Activated naive CD4-positive, alpha-beta T cell treated with anti-CD3 and anti-CD28 coated beads, Interleukin-2, amount 10 ng/mL, durations not matched to agents 7 days and 5 days (primary cell): ENCODE measurements around the gene SLC9A2.

ENCODE experiments used
- CTCF ChIA-PET: fragments of 350-600 bp; sonication (Branson Sonifier 250); formaldehyde crosslinking; loops from one replicate; lab custom pipeline; 2021; ENCODE audit warnings: antibody characterized with exemption; lab: Charles Lee
- DNase-seq: peaks from one replicate; pipeline ENCODE4 v3.0.0-alpha.2; 2020
- H3K27ac Mint-ChIP-seq: one replicate; pipeline ENCODE4 v1.8.0; 2021; ENCODE audit warnings: mild to moderate bottlenecking, moderate library complexity, mixed read lengths
- H3K27me3 Mint-ChIP-seq: one replicate; pipeline ENCODE4 v1.8.0; 2021; ENCODE audit warnings: mild to moderate bottlenecking, mixed read lengths
- H3K36me3 Mint-ChIP-seq: one replicate; pipeline ENCODE4 v1.8.0; 2021; ENCODE audit warnings: mixed read lengths
- H3K4me1 Mint-ChIP-seq: one replicate; pipeline ENCODE4 v1.8.0; 2021; ENCODE audit warnings: mixed read lengths
- H3K4me3 Mint-ChIP-seq: one replicate; pipeline ENCODE4 v1.8.0; 2021; ENCODE audit warnings: mild to moderate bottlenecking, moderate library complexity, mixed read lengths
- H3K9me3 Mint-ChIP-seq: one replicate; pipeline ENCODE4 v1.8.0; 2021; ENCODE audit warnings: mixed read lengths

Gene SLC9A2

GRCh38 chr2:102619414-102620319 lies at the start of gene SLC9A2:
Gene SLC9A2 (plus strand): TSS chr2:102619553. CDS start chr2:102619849, 296 bp downstream.
- no peak for DNase-seq
- Mint-ChIP-seq H3K9me3 (no peaks in the 10 kb centered on the region), H3K27me3 (peaks cover 66% of the 10 kb centered on the region), H3K4me1 (peaks cover 11% of the 10 kb centered on the region), H3K36me3 (no peaks in the 10 kb centered on the region), H3K4me3 (peak within 1 kb of the TSS; percentile 26), H3K27ac (no peak within 1 kb of the TSS)
- CTCF ChIA-PET: no interaction called here

- CTCF ChIA-PET: no interaction called here
- no peak for DNase-seq
- H3K27ac Mint-ChIP-seq: no peak overlapping the region
- H3K4me3 Mint-ChIP-seq: no peak overlapping the region
- no peaks in the 10 kb centered on the region for H3K4me1 Mint-ChIP-seq
- H3K36me3 Mint-ChIP-seq: no peaks in the 10 kb centered on the region
- peaks cover 2% of the 10 kb centered on the region for H3K9me3 Mint-ChIP-seq
- H3K27me3 Mint-ChIP-seq: peaks cover 10% of the 10 kb centered on the region
Measured at GRCh38 chr2:102575888-102576287, 43.5 kb upstream of the SLC9A2 start.

DNA sequence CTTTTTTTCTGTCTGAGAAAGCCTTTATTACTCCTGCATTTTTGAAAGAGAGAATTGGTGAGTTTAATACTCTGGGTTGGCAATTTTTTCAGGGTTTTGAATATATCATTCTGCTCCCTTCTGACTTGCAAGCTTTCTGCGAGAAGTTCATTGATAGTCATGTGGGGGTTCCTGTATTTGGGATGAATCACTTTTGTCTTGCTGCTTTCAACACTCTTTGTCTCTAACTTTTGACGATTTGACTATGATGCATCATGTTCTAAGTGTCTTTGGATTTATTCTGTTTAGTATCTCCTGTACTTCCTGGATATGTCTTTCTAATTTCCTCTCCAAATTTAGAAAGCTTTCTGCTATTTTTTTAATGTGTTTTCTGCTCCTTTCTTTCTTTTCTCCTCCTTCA lies 41.0 kb upstream of the SLC9A2 start:
- CTCF ChIA-PET: no interaction called here

DNA sequence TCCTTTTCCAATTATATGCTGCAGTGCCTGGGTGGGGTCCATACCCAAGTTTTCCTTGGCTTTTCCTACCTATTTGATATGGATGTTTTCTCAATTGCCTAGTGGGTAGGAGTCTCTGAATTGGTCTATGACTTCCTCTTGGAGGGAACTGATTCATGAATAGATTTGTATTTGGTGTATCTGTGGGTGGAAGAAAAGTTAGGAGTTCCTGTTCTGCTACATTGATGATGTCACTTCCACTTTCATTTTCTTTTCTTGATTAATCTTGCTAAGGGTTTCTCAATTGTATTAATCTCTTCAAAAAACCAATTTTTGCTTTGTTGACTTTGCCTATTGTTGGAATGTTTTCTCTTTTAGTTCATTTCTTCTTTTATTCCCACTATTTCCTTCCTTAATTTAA lies 37.4 kb upstream of the SLC9A2 start:
- no peak overlapping the region for H3K27ac Mint-ChIP-seq
- no peaks in the 10 kb centered on the region for H3K36me3 Mint-ChIP-seq
- peaks cover 6% of the 10 kb centered on the region for H3K4me1 Mint-ChIP-seq
- peaks cover 3% of the 10 kb centered on the region for H3K9me3 Mint-ChIP-seq
- peaks cover 17% of the 10 kb centered on the region for H3K27me3 Mint-ChIP-seq
- H3K4me3 Mint-ChIP-seq: no peak overlapping the region
- no peak for DNase-seq
- CTCF ChIA-PET: no interaction called here

More for the DNA sequence above, 41.0 kb upstream of the SLC9A2 start:
- H3K4me3 Mint-ChIP-seq: no peak overlapping the region
- H3K27me3 Mint-ChIP-seq: peaks cover 10% of the 10 kb centered on the region
- DNase-seq: no peak
- peaks cover 6% of the 10 kb centered on the region for H3K4me1 Mint-ChIP-seq
- H3K27ac Mint-ChIP-seq: no peak overlapping the region
- peaks cover 3% of the 10 kb centered on the region for H3K9me3 Mint-ChIP-seq
- H3K36me3 Mint-ChIP-seq: no peaks in the 10 kb centered on the region

DNA sequence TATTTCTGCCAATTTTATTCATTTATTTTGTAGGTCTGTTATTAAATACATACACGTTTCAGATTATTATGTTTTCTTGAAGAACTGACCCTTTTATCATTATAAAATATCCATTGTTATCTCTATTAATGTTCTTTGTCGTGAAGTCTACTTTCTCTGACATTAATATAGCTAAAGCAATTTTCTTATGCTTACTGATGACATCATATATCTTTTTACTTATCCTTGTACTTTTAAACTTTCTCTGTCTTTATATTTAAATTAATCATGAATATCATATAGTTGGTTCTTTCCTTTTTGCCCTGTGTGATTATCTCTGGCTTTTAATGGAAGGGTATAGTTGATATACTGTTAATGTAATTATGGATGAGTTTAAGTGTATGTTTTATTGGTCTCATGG lies 36.5 kb upstream of the SLC9A2 start:
- CTCF ChIA-PET: no interaction called here
- DNase-seq: no peak
- no peak overlapping the region for H3K4me3 Mint-ChIP-seq
- H3K4me1 Mint-ChIP-seq: peaks cover 6% of the 10 kb centered on the region
- H3K27ac Mint-ChIP-seq: no peak overlapping the region
- H3K36me3 Mint-ChIP-seq: no peaks in the 10 kb centered on the region
- H3K9me3 Mint-ChIP-seq: peaks cover 3% of the 10 kb centered on the region
- H3K27me3 Mint-ChIP-seq: peaks cover 17% of the 10 kb centered on the region

DNA sequence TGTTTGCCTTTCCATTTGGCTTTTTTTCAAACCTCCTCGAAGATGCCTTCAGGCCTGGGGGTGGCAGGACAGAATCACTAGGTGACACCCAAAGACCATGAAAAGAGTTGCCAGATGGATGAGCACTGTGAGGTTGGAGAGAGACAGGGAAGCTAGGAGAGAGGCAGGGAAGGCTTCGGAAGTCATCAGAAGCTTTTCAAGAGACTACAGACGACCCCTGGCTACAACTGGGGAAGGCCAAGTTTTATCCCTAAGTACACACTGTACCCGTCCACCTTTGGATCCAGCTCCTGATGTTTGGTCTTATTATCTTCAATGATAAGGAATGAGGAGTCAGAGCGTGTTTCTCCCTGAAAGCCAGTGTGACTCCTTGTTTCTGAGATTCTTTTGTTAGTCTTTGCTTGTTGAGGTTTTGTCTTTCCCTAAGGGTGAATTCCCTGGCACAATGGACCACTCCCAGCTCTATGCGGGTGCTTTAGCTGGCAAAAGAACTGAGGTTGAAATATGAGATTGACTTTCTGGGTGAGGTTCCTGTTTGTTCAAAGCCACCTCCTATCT lies 33.4 kb upstream of the SLC9A2 start:
- H3K4me1 Mint-ChIP-seq: peaks cover 6% of the 10 kb centered on the region
- CTCF ChIA-PET: interaction anchor here (1.2 kb wide), 1 partner anchor 114 kb away, joined by 6 read pairs; the partner anchor contains the start of gene SLC9A4
- H3K27ac Mint-ChIP-seq: no peak overlapping the region
- H3K36me3 Mint-ChIP-seq: no peaks in the 10 kb centered on the region
- H3K9me3 Mint-ChIP-seq: peaks cover under 1% of the 10 kb centered on the region
- peaks cover 11% of the 10 kb centered on the region for H3K27me3 Mint-ChIP-seq
- no peak for DNase-seq
- H3K4me3 Mint-ChIP-seq: no peak overlapping the region

DNA sequence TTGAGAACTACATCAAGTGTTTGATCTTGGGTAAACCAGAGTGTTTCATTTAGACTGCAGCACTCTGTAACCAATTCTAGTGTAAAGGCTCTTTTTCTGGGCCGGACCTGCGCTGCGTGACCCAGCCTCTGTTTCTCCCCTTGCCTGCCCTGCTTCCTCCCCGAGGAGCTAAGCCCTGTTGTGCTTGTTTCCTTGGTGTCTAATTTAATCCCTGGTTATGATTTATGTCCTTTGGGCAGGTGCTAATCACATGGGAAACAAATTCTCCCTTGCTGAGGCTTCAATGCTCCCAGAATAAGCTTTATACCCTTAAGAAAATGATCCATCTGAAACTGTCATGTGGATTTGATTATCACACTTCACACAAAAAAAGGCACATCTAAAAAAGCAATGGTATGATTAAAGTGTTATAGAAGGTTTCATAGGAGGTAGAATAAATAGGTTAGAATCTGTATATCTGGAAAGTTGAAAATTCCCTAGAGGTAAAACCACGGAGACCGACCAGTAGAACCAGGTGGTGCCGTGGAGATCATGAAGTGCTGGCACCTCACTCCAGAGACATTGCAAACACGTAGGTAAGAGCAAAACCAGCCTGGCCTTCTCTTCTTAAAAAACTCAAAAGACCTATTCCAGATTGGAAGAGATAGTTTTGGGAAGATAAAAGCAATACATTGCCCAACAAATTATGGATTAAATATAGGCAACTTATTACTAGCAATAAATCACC lies 31.0 kb upstream of the SLC9A2 start:
- Mint-ChIP-seq H3K4me3 (no peak overlapping the region), H3K4me1 (no peaks in the 10 kb centered on the region), H3K9me3 (no peaks in the 10 kb centered on the region), H3K27ac (no peak overlapping the region), H3K36me3 (no peaks in the 10 kb centered on the region), H3K27me3 (peaks cover 11% of the 10 kb centered on the region)
- CTCF ChIA-PET: interaction anchor here (1.1 kb wide), 1 partner anchor 115 kb away, joined by 3 read pairs; the partner anchor contains the start of gene SLC9A4
- no peak for DNase-seq

DNA sequence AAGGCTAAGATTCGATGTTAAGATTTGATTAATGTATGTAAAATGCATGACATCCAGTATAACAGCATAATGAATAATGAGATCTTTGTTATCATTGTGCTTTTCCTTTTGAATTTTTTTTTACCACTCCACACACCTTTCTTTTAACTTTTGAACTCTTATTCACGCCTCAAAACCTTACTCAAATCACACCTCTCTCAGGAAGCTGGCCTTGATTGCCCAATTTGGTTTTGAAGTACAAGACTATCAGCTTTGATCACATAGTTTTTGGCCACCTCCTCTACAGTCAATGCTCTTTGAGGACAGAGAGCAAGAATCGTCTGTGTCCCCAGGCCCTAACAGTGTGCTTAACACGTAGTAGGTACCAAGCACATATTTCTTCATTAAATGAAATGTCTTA lies 29.9 kb upstream of the SLC9A2 start:
- H3K4me3 Mint-ChIP-seq: no peak overlapping the region
- H3K4me1 Mint-ChIP-seq: no peaks in the 10 kb centered on the region
- H3K27ac Mint-ChIP-seq: no peak overlapping the region
- H3K36me3 Mint-ChIP-seq: no peaks in the 10 kb centered on the region
- no peak for DNase-seq
- peaks cover 11% of the 10 kb centered on the region for H3K27me3 Mint-ChIP-seq
- CTCF ChIA-PET: interaction anchor here (1.0 kb wide), 1 partner anchor 118 kb away, joined by 3 read pairs; no protein-coding TSS in a partner anchor
- no peaks in the 10 kb centered on the region for H3K9me3 Mint-ChIP-seq

DNA sequence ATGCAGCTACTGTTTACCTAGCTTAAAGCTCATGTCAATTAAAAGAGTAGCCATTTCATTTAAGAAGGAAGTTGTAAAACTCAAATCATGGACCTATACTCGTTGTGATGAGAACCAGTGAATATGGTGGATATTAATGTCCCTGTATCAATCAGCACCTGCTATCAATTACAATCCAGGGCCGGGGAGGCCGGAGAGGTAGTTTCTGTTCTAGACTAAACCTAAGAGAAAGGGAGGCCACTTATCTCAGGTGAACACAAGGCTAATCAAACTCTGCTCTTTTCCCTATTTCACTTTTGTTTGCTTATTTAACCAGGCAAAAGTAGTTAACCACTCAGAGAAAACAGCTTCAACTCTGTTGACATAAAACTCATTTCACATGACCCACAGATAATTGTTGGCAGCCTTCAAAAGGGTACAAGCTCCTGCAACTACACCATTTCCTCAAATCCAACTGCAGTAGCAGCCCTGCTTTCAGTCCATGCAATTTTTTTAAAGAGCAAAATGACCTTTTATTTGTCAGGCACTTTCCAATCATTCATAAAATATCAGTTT lies 27.8 kb upstream of the SLC9A2 start:
- Mint-ChIP-seq H3K36me3 (no peaks in the 10 kb centered on the region), H3K27me3 (peaks cover 4% of the 10 kb centered on the region), H3K9me3 (no peaks in the 10 kb centered on the region), H3K27ac (no peak overlapping the region), H3K4me1 (no peaks in the 10 kb centered on the region), H3K4me3 (no peak overlapping the region)
- DNase-seq: no peak
- CTCF ChIA-PET: interaction anchor here (0.7 to 2.9 kb wide), 3 partner anchors 19 to 119 kb away, joined by 3 to 18 read pairs (median 3); partner anchors contain the start of gene SLC9A4

DNA sequence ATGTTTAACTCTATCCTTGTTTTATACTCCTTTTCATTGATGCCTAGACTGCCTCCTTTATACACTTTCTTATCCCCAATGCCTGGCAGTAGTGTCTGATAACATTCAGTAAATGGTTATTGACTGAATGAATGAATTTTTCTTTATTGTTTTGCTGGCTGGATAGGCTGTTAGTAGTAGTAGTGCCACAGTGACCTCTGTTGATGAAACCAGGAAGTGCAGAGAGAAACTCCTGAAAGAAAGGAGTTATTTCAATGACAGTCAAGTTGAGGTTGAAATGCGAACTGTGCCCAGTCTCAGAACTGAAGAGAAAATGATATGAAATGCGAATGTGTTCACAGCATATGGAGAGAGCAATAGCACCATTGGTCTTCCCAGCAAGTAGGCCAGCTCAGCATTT lies 26.8 kb upstream of the SLC9A2 start:
- Mint-ChIP-seq H3K4me1 (no peaks in the 10 kb centered on the region), H3K36me3 (no peaks in the 10 kb centered on the region), H3K27me3 (peaks cover 5% of the 10 kb centered on the region), H3K9me3 (no peaks in the 10 kb centered on the region), H3K27ac (no peak overlapping the region), H3K4me3 (no peak overlapping the region)
- DNase-seq: peak; percentile 40
- CTCF ChIA-PET: interaction anchor here (2.9 kb wide), 1 partner anchor 120 kb away, joined by 18 read pairs; the partner anchor contains the start of gene SLC9A4

DNA sequence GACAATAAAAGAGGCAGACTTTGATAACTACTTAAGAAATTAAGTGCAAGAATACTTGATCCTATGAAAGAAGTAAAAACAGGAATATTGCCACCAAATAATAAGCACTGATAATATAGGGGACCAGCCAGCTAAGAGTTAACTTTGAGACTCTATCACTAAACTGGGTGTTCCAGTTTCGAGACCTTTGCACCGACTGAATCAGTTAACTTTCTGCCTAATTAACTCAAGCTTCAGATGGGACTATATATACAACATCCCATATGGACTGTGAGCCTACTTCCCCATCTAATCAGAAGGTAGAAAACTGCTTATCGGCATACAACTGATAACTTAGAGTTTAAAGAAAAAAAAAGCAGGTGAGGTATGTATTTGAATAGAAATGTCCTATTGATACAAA lies 25.8 kb upstream of the SLC9A2 start:
- H3K27me3 Mint-ChIP-seq: peaks cover 5% of the 10 kb centered on the region
- H3K27ac Mint-ChIP-seq: no peak overlapping the region
- H3K36me3 Mint-ChIP-seq: no peaks in the 10 kb centered on the region
- CTCF ChIA-PET: interaction anchor here (0.9 to 2.9 kb wide), 2 partner anchors 121 to 581 kb away, joined by 3 to 18 read pairs; partner anchors contain the start of gene SLC9A4
- H3K4me1 Mint-ChIP-seq: no peaks in the 10 kb centered on the region
- H3K4me3 Mint-ChIP-seq: no peak overlapping the region
- no peaks in the 10 kb centered on the region for H3K9me3 Mint-ChIP-seq
- no peak for DNase-seq

DNA sequence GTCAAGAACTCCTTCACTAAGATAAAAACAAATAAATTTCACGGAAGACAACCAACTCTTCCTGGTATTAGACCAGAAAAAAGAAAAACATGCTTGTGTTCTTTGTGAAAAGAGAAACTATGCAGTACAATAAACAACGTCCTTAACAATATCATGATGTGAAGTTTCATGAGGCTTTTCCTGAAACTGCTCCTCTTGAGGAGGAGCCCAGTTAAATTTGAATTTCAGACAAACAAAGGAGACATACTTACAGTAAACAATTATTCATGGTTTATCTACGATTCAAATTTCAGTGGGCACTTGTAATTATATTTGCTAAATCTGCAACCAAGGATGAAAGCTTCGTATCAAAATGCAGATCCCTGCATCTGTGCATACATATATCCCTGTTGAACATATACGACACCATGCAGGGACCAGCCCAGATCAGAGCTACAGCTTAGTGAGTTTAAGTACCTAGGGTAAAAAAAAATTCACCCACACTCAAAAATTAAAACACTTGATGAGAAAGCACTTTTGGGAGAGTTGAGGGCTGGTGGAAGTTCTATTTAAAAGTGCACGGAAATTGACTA lies 24.8 kb upstream of the SLC9A2 start:
- Mint-ChIP-seq H3K27me3 (peaks cover 7% of the 10 kb centered on the region), H3K4me1 (no peaks in the 10 kb centered on the region), H3K27ac (no peak overlapping the region), H3K4me3 (no peak overlapping the region), H3K36me3 (no peaks in the 10 kb centered on the region), H3K9me3 (no peaks in the 10 kb centered on the region)
- CTCF ChIA-PET: interaction anchor here (0.6 to 0.7 kb wide), 2 partner anchors 159 to 347 kb away, joined by 3 read pairs; no protein-coding TSS in a partner anchor
- DNase-seq: no peak

DNA sequence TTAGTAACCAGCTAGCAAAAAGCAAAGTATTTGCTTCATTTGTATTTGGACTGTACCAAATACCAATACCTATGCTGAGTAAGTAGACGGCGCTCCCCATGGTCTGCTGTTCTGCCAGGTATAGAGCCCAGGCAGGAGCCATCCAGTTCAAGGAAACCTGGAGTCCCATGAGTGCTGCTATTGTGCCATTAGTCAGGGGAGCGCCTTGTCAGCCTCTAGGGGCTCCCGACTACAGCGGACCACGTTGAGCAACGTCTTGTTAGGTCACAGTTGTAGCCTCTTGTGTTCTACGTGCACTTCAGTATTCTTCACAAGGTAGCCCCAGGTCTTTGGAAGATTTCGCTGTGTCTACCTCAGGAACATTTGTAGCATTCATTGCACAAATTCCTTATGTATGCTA lies 21.6 kb upstream of the SLC9A2 start:
- Mint-ChIP-seq H3K9me3 (no peaks in the 10 kb centered on the region), H3K27me3 (peaks cover 13% of the 10 kb centered on the region), H3K4me1 (no peaks in the 10 kb centered on the region), H3K4me3 (no peak overlapping the region), H3K36me3 (no peaks in the 10 kb centered on the region), H3K27ac (no peak overlapping the region)
- CTCF ChIA-PET: no interaction called here
- DNase-seq: no peak
